Neural crest cell (in vitro differentiated cells): ENCODE measurements around the gene UBA7. TPM values are rescaled to one million over a fixed set of nuclear protein-coding genes. Genes with fewer than 3 reads are reported as not detected.

Experiments used
- DNase-seq: peaks from one replicate; pipeline ENCODE4 v3.0.0; 2021; ENCODE audit warnings: low read depth, mixed read lengths, low spot score
- H3K27ac Mint-ChIP-seq: one replicate; pipeline ENCODE4 v1.8.0; 2021; ENCODE audit warnings: mild to moderate bottlenecking, mixed read lengths; ENCODE audit not compliant: unreplicated experiment
- H3K27me3 Mint-ChIP-seq: 2 replicates; pipeline ENCODE4 v1.8.0; 2021; ENCODE audit warnings: low read depth, mild to moderate bottlenecking, mixed read lengths
- H3K36me3 Mint-ChIP-seq: 2 replicates; pipeline ENCODE4 v1.8.0; 2021; ENCODE audit warnings: low read depth, mild to moderate bottlenecking, mixed read lengths
- H3K4me1 Mint-ChIP-seq: 2 replicates; pipeline ENCODE4 v1.8.0; 2021; ENCODE audit warnings: mixed read lengths
- H3K4me3 Mint-ChIP-seq: one replicate; pipeline ENCODE4 v1.8.0; 2021; ENCODE audit warnings: mild to moderate bottlenecking, mixed read lengths
- H3K9me3 Mint-ChIP-seq: 2 replicates; pipeline ENCODE4 v1.8.0; 2021; ENCODE audit warnings: mixed read lengths
- total RNA-seq: library from RNA; stranded (reverse); gene quantifications from 2 replicates; pipeline ENCODE4 v1.2.1, GENCODE V29; 2021
- TF ChIP-seq, protein P1 (sequence below): fragments of 200-600 bp; sonication (generic); conservative IDR thresholded peaks from 2 replicates; pipeline ENCODE4 v1.5.0; 2021; ENCODE audit warnings: antibody characterized with exemption, mild to moderate bottlenecking

Gene UBA7
- total RNA-seq, 1 donor from 2014 or later = 6.0 TPM

- no peaks in the 10 kb centered on the region for H3K36me3 Mint-ChIP-seq
- no peak overlapping the region for H3K4me3 Mint-ChIP-seq
- H3K27me3 Mint-ChIP-seq = no peaks in the 10 kb centered on the region
- TF ChIP-seq, protein P1, sequence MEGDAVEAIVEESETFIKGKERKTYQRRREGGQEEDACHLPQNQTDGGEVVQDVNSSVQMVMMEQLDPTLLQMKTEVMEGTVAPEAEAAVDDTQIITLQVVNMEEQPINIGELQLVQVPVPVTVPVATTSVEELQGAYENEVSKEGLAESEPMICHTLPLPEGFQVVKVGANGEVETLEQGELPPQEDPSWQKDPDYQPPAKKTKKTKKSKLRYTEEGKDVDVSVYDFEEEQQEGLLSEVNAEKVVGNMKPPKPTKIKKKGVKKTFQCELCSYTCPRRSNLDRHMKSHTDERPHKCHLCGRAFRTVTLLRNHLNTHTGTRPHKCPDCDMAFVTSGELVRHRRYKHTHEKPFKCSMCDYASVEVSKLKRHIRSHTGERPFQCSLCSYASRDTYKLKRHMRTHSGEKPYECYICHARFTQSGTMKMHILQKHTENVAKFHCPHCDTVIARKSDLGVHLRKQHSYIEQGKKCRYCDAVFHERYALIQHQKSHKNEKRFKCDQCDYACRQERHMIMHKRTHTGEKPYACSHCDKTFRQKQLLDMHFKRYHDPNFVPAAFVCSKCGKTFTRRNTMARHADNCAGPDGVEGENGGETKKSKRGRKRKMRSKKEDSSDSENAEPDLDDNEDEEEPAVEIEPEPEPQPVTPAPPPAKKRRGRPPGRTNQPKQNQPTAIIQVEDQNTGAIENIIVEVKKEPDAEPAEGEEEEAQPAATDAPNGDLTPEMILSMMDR = no peak
- DNase-seq = no peak
- H3K4me1 Mint-ChIP-seq = peaks cover 1% of the 10 kb centered on the region
- H3K9me3 Mint-ChIP-seq = no peaks in the 10 kb centered on the region
- no peak overlapping the region for H3K27ac Mint-ChIP-seq
These were observed 44.4 kb downstream of the UBA7 start for GRCh38 chr3:49769286-49769915.

DNA sequence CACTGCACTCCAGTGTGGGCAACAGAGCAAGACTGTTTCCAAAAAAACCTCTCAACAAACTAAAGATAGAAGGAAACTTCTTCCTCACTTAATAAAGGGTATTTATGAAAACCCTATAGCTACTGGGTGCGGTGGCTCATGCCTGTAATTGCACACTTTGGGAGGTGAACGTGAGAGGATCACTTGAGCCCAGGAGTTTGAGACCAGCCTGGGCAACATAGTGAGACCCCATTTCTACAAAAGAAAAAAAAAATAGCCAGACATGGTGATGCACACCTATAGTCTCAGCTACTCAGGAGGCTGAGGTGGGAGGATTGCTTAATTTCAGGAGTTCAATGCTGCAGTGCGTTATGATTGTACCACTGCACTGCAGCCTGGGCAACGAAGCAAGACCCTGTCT is 49.8 kb downstream of the UBA7 start:
- Mint-ChIP-seq H3K4me3 (no peak overlapping the region), H3K27me3 (no peaks in the 10 kb centered on the region), H3K4me1 (peaks cover 4% of the 10 kb centered on the region), H3K27ac (no peak overlapping the region), H3K9me3 (no peaks in the 10 kb centered on the region), H3K36me3 (no peaks in the 10 kb centered on the region)
- DNase-seq = no peak
- TF ChIP-seq, protein P1 = no peak

DNA sequence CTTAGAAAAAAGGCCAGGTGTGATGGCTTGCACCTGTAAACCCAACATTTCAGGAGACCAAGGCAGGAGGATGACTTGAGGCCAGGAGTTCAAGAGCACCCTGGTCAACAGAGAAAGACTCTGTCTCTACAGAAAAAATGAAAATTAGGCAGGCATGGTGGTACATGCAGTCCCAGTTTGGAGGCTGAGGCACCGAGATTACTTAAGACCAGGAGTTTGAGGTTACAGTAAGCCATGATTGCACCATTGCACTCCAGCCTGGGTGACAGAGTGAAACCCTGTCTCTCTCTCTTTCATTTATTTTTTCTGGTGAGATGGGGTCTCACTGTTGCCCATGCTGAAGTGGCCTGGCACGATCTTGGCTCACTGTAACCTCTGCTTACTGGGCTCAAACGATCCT is 52.1 kb downstream of the UBA7 start:
- H3K27ac Mint-ChIP-seq = no peak overlapping the region

DNA sequence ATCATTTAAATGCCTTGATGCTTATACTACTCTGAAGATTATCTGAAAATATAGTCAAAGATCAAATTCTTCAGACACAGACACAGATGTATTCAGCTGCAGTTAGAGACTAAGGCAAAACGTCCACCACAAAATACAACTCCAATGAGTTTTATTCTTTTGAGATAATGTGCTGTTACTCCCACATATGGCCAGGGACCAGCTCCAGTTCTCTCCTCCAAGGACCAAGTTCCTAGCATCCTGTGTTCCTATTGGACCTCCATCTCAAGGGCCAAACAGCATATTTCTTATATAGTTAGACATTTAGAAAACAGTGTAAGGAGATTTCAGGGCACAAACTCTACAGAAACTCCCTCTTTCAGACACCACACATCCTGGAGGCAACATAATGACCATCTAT is 54.5 kb downstream of the UBA7 start:
- Mint-ChIP-seq H3K27me3 (no peaks in the 10 kb centered on the region), H3K4me1 (peaks cover 13% of the 10 kb centered on the region), H3K27ac (no peak overlapping the region), H3K36me3 (no peaks in the 10 kb centered on the region), H3K9me3 (no peaks in the 10 kb centered on the region), H3K4me3 (no peak overlapping the region)
- TF ChIP-seq, protein P1 = no peak
- DNase-seq = no peak

More for the DNA sequence above, 52.1 kb downstream of the UBA7 start:
- Mint-ChIP-seq H3K36me3 (no peaks in the 10 kb centered on the region), H3K4me1 (peaks cover 4% of the 10 kb centered on the region), H3K4me3 (no peak overlapping the region), H3K9me3 (no peaks in the 10 kb centered on the region), H3K27me3 (no peaks in the 10 kb centered on the region)
- TF ChIP-seq, protein P1 = no peak
- no peak for DNase-seq

DNA sequence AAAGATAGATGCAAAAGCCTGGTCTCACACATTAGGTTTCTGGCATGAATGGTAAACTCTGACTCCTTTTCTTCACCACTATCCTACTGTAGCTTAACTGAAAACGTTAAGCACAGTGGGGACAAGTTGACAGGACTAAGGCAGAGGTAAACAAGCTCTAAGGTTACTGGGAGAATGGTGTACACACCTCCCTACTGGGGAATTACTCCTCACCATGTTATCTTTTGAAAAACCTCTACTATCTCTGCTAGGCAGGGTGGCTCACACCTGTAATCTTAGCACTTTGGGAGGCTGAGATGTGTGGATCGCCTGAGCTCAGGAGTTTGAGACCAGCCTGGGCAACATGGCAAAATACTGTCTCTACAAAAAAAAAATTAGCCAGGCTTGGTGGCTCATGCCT is 56.6 kb downstream of the UBA7 start:
- no peak overlapping the region for H3K4me3 Mint-ChIP-seq
- H3K9me3 Mint-ChIP-seq = no peaks in the 10 kb centered on the region
- DNase-seq = no peak
- H3K27me3 Mint-ChIP-seq = no peaks in the 10 kb centered on the region
- H3K27ac Mint-ChIP-seq = no peak overlapping the region
- H3K4me1 Mint-ChIP-seq = peaks cover 13% of the 10 kb centered on the region
- TF ChIP-seq, protein P1 = no peak
- H3K36me3 Mint-ChIP-seq = peaks cover 3% of the 10 kb centered on the region
